WTC11 (cell line): ENCODE results near the gene ST6GALNAC3. TPM values are rescaled to one million over a fixed set of nuclear protein-coding genes. Genes with fewer than 3 reads are reported as not detected.

ENCODE experiments used
- ATAC-seq: fragments of 200-7000 bp; cut with Tn5 transposase; 2 replicates; pipeline ENCODE4 v1.10.0; 2021; ENCODE audit warnings: mild to moderate bottlenecking, moderate library complexity
- CTCF ChIA-PET: fragments of 300-600 bp; sonication (Branson Sonifier 250); formaldehyde crosslinking; loops from one replicate; lab custom pipeline; 2021; ENCODE audit warnings: antibody characterized with exemption; lab: Charles Lee
- POLR2A ChIA-PET: fragments of 350-600 bp; sonication (Branson Sonifier 250); formaldehyde crosslinking; loops from one replicate; lab custom pipeline; 2021; ENCODE audit warnings: antibody characterized with exemption; lab: Charles Lee
- DNase-seq: peaks from one replicate; pipeline ENCODE4 v3.0.0; 2021; ENCODE audit warnings: low spot score
- H3K27ac Mint-ChIP-seq: 2 replicates; pipeline ENCODE4 v1.8.0; 2021; ENCODE audit warnings: mixed read lengths
- H3K27me3 Mint-ChIP-seq: 2 replicates; pipeline ENCODE4 v1.8.0; 2021; ENCODE audit warnings: low read depth, mild to moderate bottlenecking, moderate library complexity, mixed read lengths
- H3K36me3 Mint-ChIP-seq: 2 replicates; pipeline ENCODE4 v1.8.0; 2021; ENCODE audit warnings: mixed read lengths
- H3K4me1 Mint-ChIP-seq: 2 replicates; pipeline ENCODE4 v1.8.0; 2022; ENCODE audit warnings: mixed read lengths
- H3K4me3 Mint-ChIP-seq: 2 replicates; pipeline ENCODE4 v1.8.0; 2021; ENCODE audit warnings: mild to moderate bottlenecking, moderate library complexity, mixed read lengths
- H3K9me3 Mint-ChIP-seq: 2 replicates; pipeline ENCODE4 v1.8.0; 2021; ENCODE audit warnings: mixed read lengths
- HMGA2 ChIP-seq: fragments of 250-450 bp; sonication (Bioruptor Pico); IDR thresholded peaks from 2 replicates; pipeline ENCODE4 v1.4.0; 2021; ENCODE audit warnings: mild to moderate bottlenecking, moderate library complexity
- KAT7 ChIP-seq: sonication (generic); formaldehyde crosslinking; IDR thresholded peaks from 2 replicates; pipeline ENCODE4 v1.8.1; 2023; ENCODE audit warnings: missing genetic modification reagents, mild to moderate bottlenecking, borderline replicate concordance
- NFYB ChIP-seq: sonication (generic); formaldehyde crosslinking; conservative IDR thresholded peaks from 2 replicates; pipeline ENCODE4 v1.8.0; 2022; ENCODE audit warnings: low read depth, missing genetic modification reagents
- NR2C2 ChIP-seq: sonication (generic); formaldehyde crosslinking; IDR thresholded peaks from 2 replicates; pipeline ENCODE4 v1.8.0; 2022; ENCODE audit warnings: mild to moderate bottlenecking, missing genetic modification reagents
- RELA ChIP-seq: sonication (generic); formaldehyde crosslinking; IDR thresholded peaks from 2 replicates; pipeline ENCODE4 v1.8.1; 2022; ENCODE audit warnings: missing genetic modification reagents, mild to moderate bottlenecking, borderline replicate concordance
- SP1 ChIP-seq: sonication (generic); formaldehyde crosslinking; conservative IDR thresholded peaks from 2 replicates; pipeline ENCODE4 v1.8.1; 2022; ENCODE audit warnings: missing genetic modification reagents
- ZNF263 ChIP-seq: sonication (generic); formaldehyde crosslinking; IDR thresholded peaks from 2 replicates; pipeline ENCODE4 v1.8.1; 2022; ENCODE audit warnings: low read depth, mild to moderate bottlenecking, moderate library complexity, missing genetic modification reagents
- ZNF671 ChIP-seq: fragments of 250-450 bp; sonication (Bioruptor Pico); IDR thresholded peaks from 2 replicates; pipeline ENCODE4 v1.8.0; 2021; ENCODE audit warnings: mild to moderate bottlenecking
- total RNA-seq: library from RNA; stranded (reverse); gene quantifications from 3 replicates; pipeline ENCODE4 v1.2.3, GENCODE V29; 2021
- TF ChIP-seq, protein P1 (sequence below): sonication (generic); formaldehyde crosslinking; conservative IDR thresholded peaks from 2 replicates; pipeline ENCODE4 v1.8.1; 2023; ENCODE audit warnings: mild to moderate bottlenecking, low read depth, missing genetic modification reagents, moderate library complexity
- TF ChIP-seq, protein P2 (sequence below): sonication (generic); formaldehyde crosslinking; IDR thresholded peaks from 2 replicates; pipeline ENCODE4 v1.8.0; 2022; ENCODE audit warnings: mild to moderate bottlenecking, missing genetic modification reagents
- TF ChIP-seq, protein P3 (sequence below): sonication (generic); formaldehyde crosslinking; IDR thresholded peaks from 2 replicates; pipeline ENCODE4 v1.8.0; 2022; ENCODE audit warnings: missing genetic modification reagents
- TF ChIP-seq, protein P4 (sequence below): sonication (generic); formaldehyde crosslinking; IDR thresholded peaks from 2 replicates; pipeline ENCODE4 v1.8.1; 2022; ENCODE audit warnings: low read depth, missing genetic modification reagents, borderline replicate concordance
- TF ChIP-seq, protein P5 (sequence below): sonication (generic); formaldehyde crosslinking; IDR thresholded peaks from 2 replicates; pipeline ENCODE4 v1.8.1; 2023; ENCODE audit warnings: mild to moderate bottlenecking, missing genetic modification reagents, moderate library complexity
- TF ChIP-seq, protein P6 (sequence below): fragments of 250-450 bp; sonication (Bioruptor Pico); conservative IDR thresholded peaks from 2 replicates; pipeline ENCODE4 v1.9.0; 2021; ENCODE audit warnings: mild to moderate bottlenecking

Gene ST6GALNAC3
- total RNA-seq, 1 experiment from 2014 or later: 11.9 TPM

DNA sequence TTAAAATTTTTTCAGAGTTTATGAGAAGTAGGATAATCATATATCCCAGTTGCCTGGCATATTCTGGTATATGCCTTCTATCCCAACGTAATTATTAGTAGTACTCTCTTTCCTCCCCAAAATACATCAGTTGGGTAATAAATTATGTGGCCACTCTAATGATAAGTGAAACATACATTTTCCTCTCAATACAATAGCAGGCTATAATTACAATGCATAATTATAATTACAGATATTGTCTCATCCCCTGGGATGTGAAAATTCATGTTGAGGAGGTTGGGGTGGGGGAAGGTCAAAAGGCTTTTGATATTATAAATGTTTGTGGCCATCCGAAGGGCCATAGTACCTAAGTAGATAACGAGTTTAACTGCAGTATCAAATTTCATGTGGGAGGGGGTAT lies 277.1 kb downstream of the ST6GALNAC3 start:
- Mint-ChIP-seq H3K4me3 (no peak overlapping the region), H3K9me3 (no peaks in the 10 kb centered on the region), H3K27ac (no peak overlapping the region), H3K4me1 (peaks cover 21% of the 10 kb centered on the region), H3K36me3 (no peaks in the 10 kb centered on the region), H3K27me3 (no peaks in the 10 kb centered on the region)
- TF ChIP-seq, protein P1, sequence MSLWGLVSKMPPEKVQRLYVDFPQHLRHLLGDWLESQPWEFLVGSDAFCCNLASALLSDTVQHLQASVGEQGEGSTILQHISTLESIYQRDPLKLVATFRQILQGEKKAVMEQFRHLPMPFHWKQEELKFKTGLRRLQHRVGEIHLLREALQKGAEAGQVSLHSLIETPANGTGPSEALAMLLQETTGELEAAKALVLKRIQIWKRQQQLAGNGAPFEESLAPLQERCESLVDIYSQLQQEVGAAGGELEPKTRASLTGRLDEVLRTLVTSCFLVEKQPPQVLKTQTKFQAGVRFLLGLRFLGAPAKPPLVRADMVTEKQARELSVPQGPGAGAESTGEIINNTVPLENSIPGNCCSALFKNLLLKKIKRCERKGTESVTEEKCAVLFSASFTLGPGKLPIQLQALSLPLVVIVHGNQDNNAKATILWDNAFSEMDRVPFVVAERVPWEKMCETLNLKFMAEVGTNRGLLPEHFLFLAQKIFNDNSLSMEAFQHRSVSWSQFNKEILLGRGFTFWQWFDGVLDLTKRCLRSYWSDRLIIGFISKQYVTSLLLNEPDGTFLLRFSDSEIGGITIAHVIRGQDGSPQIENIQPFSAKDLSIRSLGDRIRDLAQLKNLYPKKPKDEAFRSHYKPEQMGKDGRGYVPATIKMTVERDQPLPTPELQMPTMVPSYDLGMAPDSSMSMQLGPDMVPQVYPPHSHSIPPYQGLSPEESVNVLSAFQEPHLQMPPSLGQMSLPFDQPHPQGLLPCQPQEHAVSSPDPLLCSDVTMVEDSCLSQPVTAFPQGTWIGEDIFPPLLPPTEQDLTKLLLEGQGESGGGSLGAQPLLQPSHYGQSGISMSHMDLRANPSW (CRISPR knock-in tag): no peak
- TF ChIP-seq KAT7 (CRISPR knock-in tag) (no peak), SP1 (CRISPR knock-in tag) (no peak), ZNF263 (CRISPR knock-in tag) (no peak), HMGA2 (no peak), NFYB (CRISPR knock-in tag) (no peak), NR2C2 (CRISPR knock-in tag) (no peak), ZNF671 (CRISPR knock-in tag) (no peak), RELA (CRISPR knock-in tag) (no peak)
- TF ChIP-seq, protein P2, sequence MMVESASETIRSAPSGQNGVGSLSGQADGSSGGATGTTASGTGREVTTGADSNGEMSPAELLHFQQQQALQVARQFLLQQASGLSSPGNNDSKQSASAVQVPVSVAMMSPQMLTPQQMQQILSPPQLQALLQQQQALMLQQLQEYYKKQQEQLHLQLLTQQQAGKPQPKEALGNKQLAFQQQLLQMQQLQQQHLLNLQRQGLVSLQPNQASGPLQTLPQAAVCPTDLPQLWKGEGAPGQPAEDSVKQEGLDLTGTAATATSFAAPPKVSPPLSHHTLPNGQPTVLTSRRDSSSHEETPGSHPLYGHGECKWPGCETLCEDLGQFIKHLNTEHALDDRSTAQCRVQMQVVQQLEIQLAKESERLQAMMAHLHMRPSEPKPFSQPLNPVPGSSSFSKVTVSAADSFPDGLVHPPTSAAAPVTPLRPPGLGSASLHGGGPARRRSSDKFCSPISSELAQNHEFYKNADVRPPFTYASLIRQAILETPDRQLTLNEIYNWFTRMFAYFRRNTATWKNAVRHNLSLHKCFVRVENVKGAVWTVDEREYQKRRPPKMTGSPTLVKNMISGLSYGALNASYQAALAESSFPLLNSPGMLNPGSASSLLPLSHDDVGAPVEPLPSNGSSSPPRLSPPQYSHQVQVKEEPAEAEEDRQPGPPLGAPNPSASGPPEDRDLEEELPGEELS (CRISPR knock-in tag): no peak
- TF ChIP-seq, protein P3, sequence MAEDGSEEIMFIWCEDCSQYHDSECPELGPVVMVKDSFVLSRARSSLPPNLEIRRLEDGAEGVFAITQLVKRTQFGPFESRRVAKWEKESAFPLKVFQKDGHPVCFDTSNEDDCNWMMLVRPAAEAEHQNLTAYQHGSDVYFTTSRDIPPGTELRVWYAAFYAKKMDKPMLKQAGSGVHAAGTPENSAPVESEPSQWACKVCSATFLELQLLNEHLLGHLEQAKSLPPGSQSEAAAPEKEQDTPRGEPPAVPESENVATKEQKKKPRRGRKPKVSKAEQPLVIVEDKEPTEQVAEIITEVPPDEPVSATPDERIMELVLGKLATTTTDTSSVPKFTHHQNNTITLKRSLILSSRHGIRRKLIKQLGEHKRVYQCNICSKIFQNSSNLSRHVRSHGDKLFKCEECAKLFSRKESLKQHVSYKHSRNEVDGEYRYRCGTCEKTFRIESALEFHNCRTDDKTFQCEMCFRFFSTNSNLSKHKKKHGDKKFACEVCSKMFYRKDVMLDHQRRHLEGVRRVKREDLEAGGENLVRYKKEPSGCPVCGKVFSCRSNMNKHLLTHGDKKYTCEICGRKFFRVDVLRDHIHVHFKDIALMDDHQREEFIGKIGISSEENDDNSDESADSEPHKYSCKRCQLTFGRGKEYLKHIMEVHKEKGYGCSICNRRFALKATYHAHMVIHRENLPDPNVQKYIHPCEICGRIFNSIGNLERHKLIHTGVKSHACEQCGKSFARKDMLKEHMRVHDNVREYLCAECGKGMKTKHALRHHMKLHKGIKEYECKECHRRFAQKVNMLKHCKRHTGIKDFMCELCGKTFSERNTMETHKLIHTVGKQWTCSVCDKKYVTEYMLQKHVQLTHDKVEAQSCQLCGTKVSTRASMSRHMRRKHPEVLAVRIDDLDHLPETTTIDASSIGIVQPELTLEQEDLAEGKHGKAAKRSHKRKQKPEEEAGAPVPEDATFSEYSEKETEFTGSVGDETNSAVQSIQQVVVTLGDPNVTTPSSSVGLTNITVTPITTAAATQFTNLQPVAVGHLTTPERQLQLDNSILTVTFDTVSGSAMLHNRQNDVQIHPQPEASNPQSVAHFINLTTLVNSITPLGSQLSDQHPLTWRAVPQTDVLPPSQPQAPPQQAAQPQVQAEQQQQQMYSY (CRISPR knock-in tag): no peak
- TF ChIP-seq, protein P4, sequence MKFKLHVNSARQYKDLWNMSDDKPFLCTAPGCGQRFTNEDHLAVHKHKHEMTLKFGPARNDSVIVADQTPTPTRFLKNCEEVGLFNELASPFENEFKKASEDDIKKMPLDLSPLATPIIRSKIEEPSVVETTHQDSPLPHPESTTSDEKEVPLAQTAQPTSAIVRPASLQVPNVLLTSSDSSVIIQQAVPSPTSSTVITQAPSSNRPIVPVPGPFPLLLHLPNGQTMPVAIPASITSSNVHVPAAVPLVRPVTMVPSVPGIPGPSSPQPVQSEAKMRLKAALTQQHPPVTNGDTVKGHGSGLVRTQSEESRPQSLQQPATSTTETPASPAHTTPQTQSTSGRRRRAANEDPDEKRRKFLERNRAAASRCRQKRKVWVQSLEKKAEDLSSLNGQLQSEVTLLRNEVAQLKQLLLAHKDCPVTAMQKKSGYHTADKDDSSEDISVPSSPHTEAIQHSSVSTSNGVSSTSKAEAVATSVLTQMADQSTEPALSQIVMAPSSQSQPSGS (CRISPR knock-in tag): no peak
- TF ChIP-seq, protein P5, sequence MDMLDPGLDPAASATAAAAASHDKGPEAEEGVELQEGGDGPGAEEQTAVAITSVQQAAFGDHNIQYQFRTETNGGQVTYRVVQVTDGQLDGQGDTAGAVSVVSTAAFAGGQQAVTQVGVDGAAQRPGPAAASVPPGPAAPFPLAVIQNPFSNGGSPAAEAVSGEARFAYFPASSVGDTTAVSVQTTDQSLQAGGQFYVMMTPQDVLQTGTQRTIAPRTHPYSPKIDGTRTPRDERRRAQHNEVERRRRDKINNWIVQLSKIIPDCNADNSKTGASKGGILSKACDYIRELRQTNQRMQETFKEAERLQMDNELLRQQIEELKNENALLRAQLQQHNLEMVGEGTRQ: no peak
- TF ChIP-seq, protein P6, sequence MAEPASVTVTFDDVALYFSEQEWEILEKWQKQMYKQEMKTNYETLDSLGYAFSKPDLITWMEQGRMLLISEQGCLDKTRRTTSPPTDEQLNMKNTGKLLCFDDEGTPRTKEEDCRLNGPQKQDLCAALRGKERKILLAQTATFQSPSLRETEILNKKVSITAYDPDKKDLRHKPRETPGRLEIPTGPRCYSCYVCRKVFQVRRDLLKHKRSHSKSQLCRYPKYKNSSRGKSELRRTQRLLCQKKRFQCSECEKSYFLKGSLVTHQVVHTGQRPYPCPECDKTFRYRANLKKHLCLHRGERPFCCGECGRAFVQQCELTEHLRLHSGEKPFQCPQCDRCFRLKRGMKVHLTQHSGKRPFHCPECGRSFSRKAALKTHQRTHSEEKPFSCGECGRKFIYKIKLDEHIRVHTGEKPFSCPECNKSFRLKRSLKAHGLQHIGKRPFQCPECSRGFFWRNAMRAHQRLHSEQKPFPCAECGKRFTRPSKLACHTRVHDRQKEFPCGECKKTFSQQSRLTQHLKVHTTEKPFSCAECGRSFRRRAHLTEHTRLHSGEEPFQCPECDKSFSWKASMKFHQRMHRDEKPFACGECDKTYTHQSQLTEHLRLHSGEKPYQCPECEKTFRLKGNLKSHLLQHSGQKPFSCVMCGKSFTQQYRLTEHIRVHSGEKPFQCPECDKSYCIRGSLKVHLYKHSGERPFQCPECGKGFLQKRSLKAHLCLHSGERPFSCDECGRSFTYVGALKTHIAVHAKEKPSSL: no peak
- DNase-seq (no peak), ATAC-seq (no peak)
- ChIA-PET POLR2A (no interaction called here), CTCF (no interaction called here)
